Central memory CD8-positive, alpha-beta T cell (primary cell): ENCODE data around the gene MT4.

Source experiments
- ATAC-seq: fragments of 150-1000 bp; cut with Tn5 transposase; replicated peaks from 2 replicates; pipeline ENCODE4 v1.10.0; 2022; ENCODE audit warnings: mild to moderate bottlenecking, moderate FRiP score, moderate number of reproducible peaks; ENCODE audit not compliant: poor library complexity, severe bottlenecking; ENCODE audit errors: extremely low read depth
- DNase-seq, 2 donors: peaks; one replicate each; pipeline ENCODE4 v3.0.0; 2021; ENCODE audit warnings: low spot score in 2 of 2
- H3K27ac Mint-ChIP-seq: one replicate; pipeline ENCODE4 v1.8.0; 2022; ENCODE audit warnings: low read depth, mild to moderate bottlenecking, moderate library complexity, mixed read lengths
- H3K27me3 Mint-ChIP-seq: one replicate; pipeline ENCODE4 v1.8.0; 2022; ENCODE audit warnings: mixed read lengths
- H3K36me3 Mint-ChIP-seq: one replicate; pipeline ENCODE4 v1.8.0; 2022; ENCODE audit warnings: mild to moderate bottlenecking, moderate library complexity, mixed read lengths; ENCODE audit not compliant: insufficient read depth
- H3K4me1 Mint-ChIP-seq: one replicate; pipeline ENCODE4 v1.8.0; 2022; ENCODE audit warnings: mixed read lengths
- H3K4me3 Mint-ChIP-seq: one replicate; pipeline ENCODE4 v1.8.0; 2022; ENCODE audit warnings: mild to moderate bottlenecking, moderate library complexity, mixed read lengths
- H3K9me3 Mint-ChIP-seq: one replicate; pipeline ENCODE4 v1.8.0; 2022; ENCODE audit warnings: mixed read lengths

Gene MT4

GRCh38 chr16:56609463-56609921 is 44.6 kb downstream of the MT4 start:
- Mint-ChIP-seq H3K36me3 (peaks cover 5% of the 10 kb centered on the region), H3K27ac (peak overlapping the region; percentile 91), H3K4me1 (peaks cover 51% of the 10 kb centered on the region), H3K27me3 (no peaks in the 10 kb centered on the region), H3K4me3 (peak overlapping the region; percentile 98), H3K9me3 (no peaks in the 10 kb centered on the region)
- DNase-seq (peak in 1 of 2 donors; percentile 59), ATAC-seq (peak; percentile 57)

GRCh38 chr16:56610017-56610608 is 45.2 kb downstream of the MT4 start:
- Mint-ChIP-seq H3K4me1 (peaks cover 51% of the 10 kb centered on the region), H3K9me3 (no peaks in the 10 kb centered on the region), H3K27me3 (no peaks in the 10 kb centered on the region), H3K27ac (peak overlapping the region; percentile 91), H3K36me3 (peaks cover 5% of the 10 kb centered on the region), H3K4me3 (peak overlapping the region; percentile 98)
- ATAC-seq, result peak; percentile 66
- DNase-seq, result peak in 1 of 2 donors; percentile 66

GRCh38 chr16:56610609-56611111 is 45.8 kb downstream of the MT4 start:
- peak overlapping the region; percentile 91 for H3K27ac Mint-ChIP-seq
- peak; percentile 29 for ATAC-seq
- peak overlapping the region; percentile 98 for H3K4me3 Mint-ChIP-seq
- peaks cover 5% of the 10 kb centered on the region for H3K36me3 Mint-ChIP-seq
- no peaks in the 10 kb centered on the region for H3K9me3 Mint-ChIP-seq
- no peaks in the 10 kb centered on the region for H3K27me3 Mint-ChIP-seq
- H3K4me1 Mint-ChIP-seq, result peaks cover 51% of the 10 kb centered on the region
- no peak for DNase-seq

- Mint-ChIP-seq H3K27ac (peak overlapping the region; percentile 91), H3K9me3 (no peaks in the 10 kb centered on the region), H3K36me3 (peaks cover 5% of the 10 kb centered on the region), H3K4me3 (peak overlapping the region; percentile 98), H3K4me1 (peaks cover 46% of the 10 kb centered on the region), H3K27me3 (no peaks in the 10 kb centered on the region)
- ATAC-seq (no peak), DNase-seq (no peak)
Observed at GRCh38 chr16:56611281-56611833, 46.5 kb downstream of the MT4 start.

DNA sequence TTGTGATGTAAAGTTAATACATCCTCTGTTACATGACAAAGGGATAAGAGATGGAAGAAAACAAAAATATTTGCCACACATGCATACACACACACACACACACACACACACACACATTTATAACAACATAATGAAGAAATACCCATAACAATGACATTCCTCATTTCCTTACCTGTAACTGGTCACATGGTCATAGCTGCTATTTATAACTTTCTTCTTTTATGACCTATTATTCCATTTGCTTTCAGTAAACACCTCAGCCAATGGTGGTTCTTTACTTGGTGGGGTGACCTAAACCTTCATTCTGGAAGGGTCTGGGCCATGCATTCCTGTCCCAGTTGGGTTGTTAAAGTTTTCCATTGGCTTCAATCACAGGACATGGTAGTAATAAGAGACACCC is 48.8 kb downstream of the MT4 start:
- peaks cover 27% of the 10 kb centered on the region for H3K4me1 Mint-ChIP-seq
- peaks cover 3% of the 10 kb centered on the region for H3K36me3 Mint-ChIP-seq
- H3K27ac Mint-ChIP-seq, result peak overlapping the region; percentile 64
- H3K27me3 Mint-ChIP-seq, result peaks cover 14% of the 10 kb centered on the region
- ATAC-seq, result no peak
- H3K4me3 Mint-ChIP-seq, result no peak overlapping the region
- H3K9me3 Mint-ChIP-seq, result no peaks in the 10 kb centered on the region
- no peak for DNase-seq

DNA sequence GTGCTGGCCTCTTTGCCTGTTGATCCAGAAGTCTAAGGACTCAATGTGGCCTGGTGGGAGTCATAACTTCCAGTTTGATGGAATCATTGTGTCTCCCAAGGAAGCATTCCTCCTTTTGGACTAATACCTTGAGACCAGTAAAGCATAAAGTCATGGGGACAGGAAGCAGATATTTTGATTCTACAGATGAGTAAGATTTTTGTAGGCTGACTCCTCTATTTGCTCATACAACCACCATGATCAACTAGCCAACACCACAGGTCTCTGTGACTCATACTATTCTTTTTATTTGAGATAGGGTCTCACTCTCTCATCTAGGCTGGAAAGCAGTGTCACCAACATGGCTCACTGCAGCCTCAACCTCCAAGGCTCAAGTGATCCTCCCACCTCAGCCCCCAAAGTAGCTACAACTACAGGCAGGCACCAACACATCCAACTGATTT is 49.7 kb downstream of the MT4 start:
- Mint-ChIP-seq H3K36me3 (no peaks in the 10 kb centered on the region), H3K4me3 (no peak overlapping the region), H3K4me1 (peaks cover 18% of the 10 kb centered on the region), H3K9me3 (no peaks in the 10 kb centered on the region), H3K27me3 (peaks cover 14% of the 10 kb centered on the region), H3K27ac (no peak overlapping the region)
- ATAC-seq (no peak), DNase-seq (no peak)

DNA sequence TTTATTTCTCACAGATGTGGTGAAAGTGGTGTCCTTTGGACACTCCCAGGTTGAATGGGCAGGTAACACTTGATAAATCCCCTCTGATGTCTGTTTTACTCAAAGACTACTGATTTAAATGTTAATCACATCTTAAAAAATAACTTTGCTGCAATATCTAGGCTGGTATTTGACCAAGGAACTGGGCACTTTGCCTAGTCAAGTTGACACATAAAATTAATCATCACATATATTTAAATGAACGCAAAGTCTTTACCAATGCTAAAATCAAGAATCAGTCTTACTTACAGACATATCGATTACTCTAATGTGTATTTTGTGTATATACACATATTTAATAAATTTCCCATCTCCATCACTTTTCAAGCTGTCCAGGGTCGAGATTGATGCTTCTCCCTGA is 50.5 kb downstream of the MT4 start:
- Mint-ChIP-seq H3K27me3 (peaks cover 14% of the 10 kb centered on the region), H3K9me3 (no peaks in the 10 kb centered on the region), H3K4me1 (peaks cover 12% of the 10 kb centered on the region), H3K36me3 (no peaks in the 10 kb centered on the region), H3K27ac (no peak overlapping the region), H3K4me3 (no peak overlapping the region)
- no peak for ATAC-seq
- DNase-seq, result no peak

DNA sequence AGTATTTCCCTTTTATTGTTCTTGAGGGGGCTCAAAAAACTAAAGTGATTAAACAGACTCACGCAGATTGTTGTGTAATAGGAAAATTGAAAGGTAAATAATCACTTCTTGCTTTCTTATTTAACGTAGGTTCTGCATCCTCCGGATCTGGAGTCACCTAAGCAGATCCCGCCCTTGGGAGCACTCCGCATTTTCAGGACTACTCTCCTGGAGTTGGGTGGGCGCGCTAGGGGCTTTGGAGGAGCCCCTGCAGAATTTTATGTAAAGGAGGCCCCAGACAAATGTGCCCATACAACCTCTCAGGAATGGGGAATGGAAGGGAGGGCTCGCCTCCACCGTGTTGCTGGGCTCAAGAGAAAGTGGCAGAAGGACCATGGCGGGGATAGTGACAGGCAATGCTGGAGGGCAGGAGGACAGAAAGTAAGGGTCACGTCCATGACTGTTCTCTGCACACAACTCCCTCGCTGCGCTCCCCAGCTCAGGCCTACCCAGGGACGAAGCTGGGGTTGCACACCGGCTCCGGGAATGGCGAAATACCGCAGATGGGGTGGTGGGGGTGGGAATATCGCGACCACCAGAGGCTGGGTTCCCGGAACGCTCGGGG is 51.8 kb downstream of the MT4 start:
- Mint-ChIP-seq H3K4me3 (peak overlapping the region; percentile 44), H3K4me1 (no peaks in the 10 kb centered on the region), H3K27me3 (peaks cover 14% of the 10 kb centered on the region), H3K9me3 (no peaks in the 10 kb centered on the region), H3K36me3 (no peaks in the 10 kb centered on the region), H3K27ac (no peak overlapping the region)
- ATAC-seq (no peak), DNase-seq (no peak)

DNA sequence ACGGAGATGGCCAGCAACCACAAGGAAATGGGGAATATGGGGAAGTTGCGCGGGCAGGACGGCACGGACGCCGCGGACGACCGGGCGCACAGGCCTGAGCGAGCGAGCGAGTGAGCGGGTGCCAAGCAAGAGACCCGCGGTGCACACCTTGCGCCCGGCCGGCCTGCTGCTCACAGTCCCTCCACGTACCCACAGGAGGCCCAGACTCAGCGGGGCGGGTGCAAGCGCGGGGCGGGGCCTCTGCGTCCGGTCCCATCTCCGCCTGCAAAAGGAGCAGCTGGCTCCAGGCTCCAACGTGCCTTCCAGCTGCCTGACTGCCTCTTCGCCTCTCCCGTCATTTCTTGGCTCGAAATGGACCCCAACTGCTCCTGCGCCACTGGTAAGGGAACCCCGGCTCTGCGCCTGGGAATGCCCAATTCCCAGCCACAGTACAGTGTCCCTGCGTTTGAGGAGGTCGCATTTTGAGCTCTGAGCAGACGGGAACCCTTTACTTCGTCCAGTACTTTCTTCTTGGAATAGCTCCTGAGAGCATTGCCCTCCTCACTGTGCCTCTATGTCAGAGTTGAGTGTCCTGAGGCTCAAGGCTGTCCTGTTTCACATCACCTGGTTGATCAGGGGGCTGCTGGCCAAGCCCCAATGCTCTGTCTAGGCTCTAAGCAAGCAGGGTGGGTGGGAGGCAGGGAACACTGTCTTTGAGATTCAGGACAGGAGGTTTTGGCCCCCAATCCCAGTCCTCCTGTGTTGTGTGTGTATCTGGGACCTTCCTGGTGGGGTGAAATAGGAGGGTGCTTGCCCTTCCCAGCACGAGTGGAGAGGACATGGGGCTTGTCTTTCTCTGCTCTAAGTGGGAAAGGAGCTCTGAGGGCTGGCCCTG is 52.6 kb downstream of the MT4 start:
- DNase-seq, result no peak
- Mint-ChIP-seq H3K27me3 (peaks cover 14% of the 10 kb centered on the region), H3K4me1 (no peaks in the 10 kb centered on the region), H3K9me3 (no peaks in the 10 kb centered on the region), H3K27ac (no peak overlapping the region), H3K4me3 (peak overlapping the region; percentile 53), H3K36me3 (no peaks in the 10 kb centered on the region)
- ATAC-seq, result no peak

DNA sequence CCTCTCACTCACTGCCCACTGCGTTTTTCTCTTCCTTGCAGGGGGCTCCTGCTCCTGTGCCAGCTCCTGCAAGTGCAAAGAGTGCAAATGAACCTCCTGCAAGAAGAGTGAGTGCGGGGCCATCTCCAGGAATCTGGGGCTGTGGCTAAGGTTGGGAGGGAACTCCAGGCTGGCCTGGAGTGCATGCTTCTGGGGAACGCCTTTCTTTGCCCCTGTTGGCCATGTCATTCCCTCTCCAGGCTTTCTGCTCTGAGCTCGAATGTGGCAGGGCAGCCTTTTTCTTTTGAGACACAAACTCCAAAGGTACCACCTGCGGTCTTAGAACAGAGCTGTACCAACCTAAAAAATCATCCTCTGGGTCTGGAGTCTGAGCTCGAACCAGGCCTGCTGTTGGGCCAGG is 53.3 kb downstream of the MT4 start:
- DNase-seq, result no peak
- Mint-ChIP-seq H3K9me3 (no peaks in the 10 kb centered on the region), H3K27ac (no peak overlapping the region), H3K27me3 (peaks cover 14% of the 10 kb centered on the region), H3K36me3 (no peaks in the 10 kb centered on the region), H3K4me1 (no peaks in the 10 kb centered on the region), H3K4me3 (no peak overlapping the region)
- ATAC-seq, result no peak
